HG02763 (cell line): Measurements from ENCODE around the gene CDC16.
A peak's percentile ranks its signal among the peaks of the same experiment; 100 is the strongest.
"Not testable (repeated sequence)": the region's sequence is repeated elsewhere in the genome, so short reads cannot be mapped to it uniquely, and the experiment has no call there.

Source experiments
- ATAC-seq: cut with Tn5 transposase; IDR thresholded peaks from one replicate; pipeline ENCODE4 v1.9.1; 2021; ENCODE audit warnings: mild to moderate bottlenecking, moderate library complexity; ENCODE audit not compliant: unreplicated experiment

CDC16 gene

GRCh38 chr13:114261328-114261965 lies 26.8 kb downstream of the CDC16 start:
- ATAC-seq: no peak

- no peak for ATAC-seq
Observed at GRCh38 chr13:114263578-114263977, 28.9 kb downstream of the CDC16 start.

- not testable (repeated sequence) for ATAC-seq
Observed at GRCh38 chr13:114264313-114264712, 29.6 kb downstream of the CDC16 start.

- no peak for ATAC-seq
Observed at GRCh38 chr13:114264886-114265611, 30.4 kb downstream of the CDC16 start.

- ATAC-seq: no peak
Observed at GRCh38 chr13:114266241-114266640, 31.5 kb downstream of the CDC16 start.

- no peak for ATAC-seq
Observed at GRCh38 chr13:114268344-114269280, 33.9 kb downstream of the CDC16 start.

GRCh38 chr13:114269281-114269770 lies 34.6 kb downstream of the CDC16 start:
- ATAC-seq: no peak

DNA sequence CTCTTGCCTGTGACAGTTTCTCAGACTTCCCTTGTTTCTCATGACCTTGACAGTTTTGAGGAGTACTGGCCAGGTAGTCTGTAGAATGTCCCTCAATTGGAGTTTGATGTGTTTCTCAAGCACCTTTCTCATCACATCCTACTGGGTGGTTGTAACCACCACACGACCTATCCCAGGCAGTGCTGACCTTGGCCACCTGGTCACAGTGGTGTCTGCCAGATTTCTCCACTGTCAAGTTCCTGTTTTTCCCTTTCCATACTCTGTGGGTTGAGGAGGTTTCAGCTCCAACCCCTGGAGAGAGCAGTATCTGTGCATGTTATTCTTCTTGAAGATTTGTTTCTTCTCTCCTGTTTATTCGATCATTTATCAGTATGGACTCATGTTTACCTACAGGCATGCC lies 38.3 kb downstream of the CDC16 start:
- no peak for ATAC-seq

- no peak for ATAC-seq
Observed at GRCh38 chr13:114275304-114275703, 40.6 kb downstream of the CDC16 start.

DNA sequence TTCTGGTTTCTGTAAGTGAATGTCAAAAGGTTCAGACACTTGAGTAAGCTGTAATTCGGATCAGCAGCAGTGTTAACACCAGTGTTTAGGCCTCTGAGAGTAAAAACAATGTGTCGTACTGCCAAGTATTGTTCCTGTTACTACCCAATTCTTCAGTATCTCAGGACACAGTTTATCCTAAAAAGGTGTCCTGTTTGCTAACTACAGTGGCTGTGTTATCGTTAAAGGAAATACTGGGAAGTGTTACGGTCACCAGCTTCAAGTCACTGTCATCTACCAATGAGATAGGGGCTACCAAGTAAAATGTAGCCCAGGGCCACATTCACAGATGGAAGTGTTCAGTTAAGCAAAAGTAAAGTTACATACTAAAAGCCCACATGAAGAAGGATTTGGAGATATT lies 44.4 kb downstream of the CDC16 start:
- no peak for ATAC-seq

DNA sequence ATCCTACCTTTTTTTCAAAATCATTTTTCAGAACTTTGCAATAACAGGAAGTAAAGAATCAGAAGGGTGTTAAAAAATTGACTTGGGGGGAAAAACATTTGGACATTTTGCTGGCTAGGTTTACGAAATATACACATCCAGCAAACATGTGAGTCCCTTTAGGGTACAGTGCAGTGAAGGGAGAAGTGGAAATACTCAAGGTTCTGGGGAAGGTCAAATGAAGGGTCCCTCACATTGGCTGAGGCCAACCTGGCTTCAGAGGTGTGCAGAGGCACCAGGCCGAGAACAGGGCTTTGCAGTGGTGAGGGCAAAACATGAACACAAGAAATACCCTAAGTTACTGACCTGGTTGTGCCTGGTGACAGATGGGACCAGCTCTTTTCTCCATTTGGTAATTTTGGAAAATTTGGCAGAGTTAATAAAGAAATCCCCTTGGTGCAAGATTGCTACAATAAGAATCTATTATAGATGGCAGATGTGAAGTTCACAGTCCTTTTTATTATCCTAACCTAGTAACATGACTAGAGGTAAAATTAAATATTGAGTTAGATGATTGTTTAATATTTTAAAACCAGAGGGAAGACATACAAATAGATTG lies 45.2 kb downstream of the CDC16 start:
- ATAC-seq: no peak

DNA sequence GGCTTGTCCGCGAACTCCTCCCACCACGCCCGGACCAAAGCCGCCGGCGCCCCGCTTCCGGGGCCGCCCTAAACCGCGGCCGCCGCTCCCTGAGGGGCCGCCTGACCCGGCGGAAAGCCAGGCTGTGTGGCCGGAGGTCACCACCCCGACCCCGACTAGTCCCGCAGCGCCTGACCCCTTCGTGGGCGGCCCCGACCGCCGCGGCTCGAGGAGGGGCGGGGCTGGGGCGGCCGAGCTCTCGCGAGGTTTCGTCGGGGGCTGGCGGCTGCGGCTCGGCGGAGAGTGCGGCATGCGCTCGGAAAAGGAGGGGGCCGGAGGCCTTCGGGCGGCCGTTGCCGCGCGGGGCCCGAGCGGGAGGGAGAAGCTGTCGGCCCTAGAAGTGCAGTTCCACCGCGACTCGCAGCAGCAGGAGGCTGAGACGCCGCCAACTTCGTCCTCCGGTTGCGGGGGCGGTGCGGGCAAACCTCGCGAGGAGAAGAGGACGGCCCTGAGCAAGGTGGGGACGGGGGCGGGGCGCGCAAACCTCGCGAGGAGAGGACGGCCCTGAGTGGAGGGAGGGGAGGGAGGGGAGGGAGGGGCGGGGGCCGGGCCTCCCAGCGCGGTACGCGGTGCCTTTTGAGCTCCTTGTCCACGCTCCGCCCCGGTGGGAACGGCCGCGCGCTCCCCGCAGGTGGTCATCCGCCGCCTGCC lies 46.8 kb downstream of the CDC16 start, which contains the start of gene UPF3A:
TSS of gene UPF3A (plus strand) at position 251 of the 690 bp plus-strand sequence. CDS start at position 290, 39 bp downstream.
- peak; percentile 75 for ATAC-seq

DNA sequence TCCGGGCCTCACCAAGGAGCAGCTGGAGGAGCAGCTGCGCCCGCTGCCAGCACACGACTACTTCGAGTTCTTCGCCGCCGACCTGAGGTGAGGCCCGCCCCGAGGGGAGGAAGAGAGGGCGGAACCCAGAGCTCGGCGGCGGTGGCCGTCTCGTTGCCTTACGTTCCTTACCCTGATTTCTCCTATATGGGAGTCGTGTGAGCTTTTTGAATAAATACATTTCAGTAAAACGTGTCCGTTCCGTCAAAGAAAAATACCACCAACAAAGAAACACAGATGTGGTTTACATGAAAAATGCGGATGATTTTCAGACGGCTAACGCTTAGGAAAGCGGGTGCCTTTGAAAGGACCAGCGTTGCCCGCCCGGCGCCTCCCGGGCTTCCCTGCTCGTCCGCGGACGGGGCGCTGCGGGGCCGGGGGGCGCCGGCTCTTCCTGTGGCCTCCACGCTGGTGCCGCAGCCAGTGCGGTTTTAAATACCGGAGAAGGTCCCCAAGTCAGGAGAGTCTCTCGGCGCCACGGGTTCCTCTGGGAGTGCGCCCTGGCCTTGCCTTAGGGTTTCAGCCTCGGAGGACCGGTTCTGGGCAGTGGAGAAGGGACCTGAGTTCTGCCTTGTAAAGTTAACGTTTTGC lies 47.5 kb downstream of the CDC16 start:
- ATAC-seq: peak; percentile 46

DNA sequence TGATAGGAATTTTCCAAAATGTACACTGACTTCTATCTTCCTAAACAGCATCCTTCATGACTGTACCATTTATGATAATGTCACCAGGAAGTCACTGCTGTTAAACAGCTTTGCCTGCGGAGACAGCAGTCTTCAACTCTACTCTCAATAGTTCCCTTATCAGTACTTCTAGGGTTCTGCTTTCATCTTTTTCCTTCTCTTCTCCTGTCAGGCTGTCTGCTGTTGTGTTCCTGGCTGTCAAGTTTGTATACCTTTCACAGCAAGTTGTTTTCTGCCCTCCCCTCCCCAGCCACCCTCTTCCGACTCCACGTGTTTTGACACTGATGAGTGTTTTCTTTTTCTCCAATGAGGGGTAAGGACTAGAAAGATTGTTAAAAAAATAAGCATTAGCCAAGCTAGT lies 48.9 kb downstream of the CDC16 start:
- no peak for ATAC-seq

DNA sequence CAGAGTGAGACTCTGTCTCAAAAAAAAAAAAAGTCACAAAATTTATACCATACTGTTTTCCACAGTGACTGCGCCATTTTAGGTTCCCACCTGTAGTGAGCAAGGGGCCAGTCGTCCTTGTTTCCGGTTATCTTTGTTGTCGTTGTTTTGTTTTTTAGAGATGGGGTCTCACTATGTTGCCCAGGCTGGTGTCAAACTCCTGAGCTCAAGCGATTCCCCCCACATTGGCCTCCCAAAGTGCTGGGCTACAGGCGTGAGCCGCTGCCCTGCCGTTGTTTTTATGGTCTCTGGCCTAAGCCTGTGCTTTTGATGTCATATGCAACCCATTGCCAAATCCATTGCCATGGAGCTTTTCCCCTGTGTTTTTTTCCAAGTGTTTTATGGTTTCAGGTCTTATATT lies 50.0 kb downstream of the CDC16 start:
- ATAC-seq: no peak

- no peak for ATAC-seq
Observed at GRCh38 chr13:114285166-114285808, 50.6 kb downstream of the CDC16 start.

- ATAC-seq: no peak
Observed at GRCh38 chr13:114286808-114287207, 52.1 kb downstream of the CDC16 start.

GRCh38 chr13:114288157-114288591 lies 53.5 kb downstream of the CDC16 start:
- no peak for ATAC-seq

DNA sequence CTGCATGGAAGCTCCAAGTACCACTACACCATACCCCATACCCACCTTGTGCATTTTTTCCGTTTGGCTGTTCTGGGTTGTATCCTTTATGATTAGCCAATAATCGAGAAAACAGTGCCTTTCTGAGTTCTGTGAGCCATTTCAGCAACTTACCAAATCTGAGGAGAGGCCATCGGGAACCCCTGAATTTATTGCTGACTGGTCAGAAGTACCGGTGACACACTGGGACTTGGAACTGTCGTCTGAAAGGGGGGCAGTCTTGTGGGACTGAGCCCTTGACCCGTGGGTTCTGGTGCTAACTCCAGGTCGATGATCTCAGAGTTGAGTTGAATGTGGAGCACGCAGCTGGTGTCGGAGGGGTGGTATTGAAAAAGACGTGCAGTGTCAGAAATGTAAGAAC lies 61.8 kb downstream of the CDC16 start:
- ATAC-seq: no peak
